Measurements from ENCODE around the gene KIAA1586. TPM values are rescaled to one million over a fixed set of nuclear protein-coding genes. Genes with fewer than 3 reads are reported as not detected.

KIAA1586 gene
- total RNA-seq, 1 donor from 2014 or later, result 6.6 TPM

DNA sequence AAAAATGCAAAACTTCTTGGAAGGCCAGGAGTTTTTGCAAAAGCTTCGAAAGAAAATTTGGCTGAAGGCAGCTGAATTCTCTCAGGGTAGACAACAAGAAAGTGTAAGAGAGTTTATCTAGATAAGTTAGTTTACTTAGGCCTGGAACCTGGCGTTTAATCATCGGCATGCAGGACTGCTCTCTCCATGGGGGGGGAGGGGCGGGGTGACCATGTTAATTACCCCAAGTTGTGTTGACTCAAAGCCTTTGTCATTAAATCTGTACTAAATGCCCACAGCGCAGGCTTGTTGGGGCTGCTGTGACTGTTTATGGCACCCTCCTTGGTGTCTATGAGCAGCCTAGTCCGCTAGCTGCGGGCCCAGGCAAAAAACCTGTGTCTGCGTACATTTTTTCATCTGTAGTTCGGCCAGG lies 23.4 kb downstream of the KIAA1586 start:
- H3K4me1 ChIP-seq, result no peaks in the 10 kb centered on the region
- H3K27me3 ChIP-seq, result no peaks in the 10 kb centered on the region
- H3K9me3 ChIP-seq, result no peaks in the 10 kb centered on the region
- no peak for TF ChIP-seq POLR2A (IDR thresholded peaks at IDR 0.05)
- TF ChIP-seq POLR2AphosphoS5 (IDR thresholded peaks at IDR 0.05; ENCODE audit: insufficient read depth in 1 of 2, low read depth in 1 of 2), result no peak
- TF ChIP-seq, protein P1, sequence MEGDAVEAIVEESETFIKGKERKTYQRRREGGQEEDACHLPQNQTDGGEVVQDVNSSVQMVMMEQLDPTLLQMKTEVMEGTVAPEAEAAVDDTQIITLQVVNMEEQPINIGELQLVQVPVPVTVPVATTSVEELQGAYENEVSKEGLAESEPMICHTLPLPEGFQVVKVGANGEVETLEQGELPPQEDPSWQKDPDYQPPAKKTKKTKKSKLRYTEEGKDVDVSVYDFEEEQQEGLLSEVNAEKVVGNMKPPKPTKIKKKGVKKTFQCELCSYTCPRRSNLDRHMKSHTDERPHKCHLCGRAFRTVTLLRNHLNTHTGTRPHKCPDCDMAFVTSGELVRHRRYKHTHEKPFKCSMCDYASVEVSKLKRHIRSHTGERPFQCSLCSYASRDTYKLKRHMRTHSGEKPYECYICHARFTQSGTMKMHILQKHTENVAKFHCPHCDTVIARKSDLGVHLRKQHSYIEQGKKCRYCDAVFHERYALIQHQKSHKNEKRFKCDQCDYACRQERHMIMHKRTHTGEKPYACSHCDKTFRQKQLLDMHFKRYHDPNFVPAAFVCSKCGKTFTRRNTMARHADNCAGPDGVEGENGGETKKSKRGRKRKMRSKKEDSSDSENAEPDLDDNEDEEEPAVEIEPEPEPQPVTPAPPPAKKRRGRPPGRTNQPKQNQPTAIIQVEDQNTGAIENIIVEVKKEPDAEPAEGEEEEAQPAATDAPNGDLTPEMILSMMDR (IDR thresholded peaks at IDR 0.05), result no peak
- DNase-seq (ENCODE audit: extremely low spot score in 2 of 2), result no peak
- intact Hi-C loops (cut with DNase I), result no loop called here
- no peak overlapping the region for H3K4me3 ChIP-seq
- no peak overlapping the region for H3K27ac ChIP-seq
- no peaks in the 10 kb centered on the region for H3K36me3 ChIP-seq

- no peak for DNase-seq (ENCODE audit: extremely low spot score in 2 of 2)
- no peaks in the 10 kb centered on the region for H3K27me3 ChIP-seq
- H3K36me3 ChIP-seq, result no peaks in the 10 kb centered on the region
- no peak for TF ChIP-seq POLR2AphosphoS5 (IDR thresholded peaks at IDR 0.05; ENCODE audit: insufficient read depth in 1 of 2, low read depth in 1 of 2)
- H3K4me3 ChIP-seq, result no peak overlapping the region
- no peaks in the 10 kb centered on the region for H3K9me3 ChIP-seq
- no peak overlapping the region for H3K27ac ChIP-seq
- H3K4me1 ChIP-seq, result no peaks in the 10 kb centered on the region
- intact Hi-C loops (cut with DNase I), result no loop called here
Observed at GRCh38 chr6:57072108-57072507, 25.6 kb downstream of the KIAA1586 start.

DNA sequence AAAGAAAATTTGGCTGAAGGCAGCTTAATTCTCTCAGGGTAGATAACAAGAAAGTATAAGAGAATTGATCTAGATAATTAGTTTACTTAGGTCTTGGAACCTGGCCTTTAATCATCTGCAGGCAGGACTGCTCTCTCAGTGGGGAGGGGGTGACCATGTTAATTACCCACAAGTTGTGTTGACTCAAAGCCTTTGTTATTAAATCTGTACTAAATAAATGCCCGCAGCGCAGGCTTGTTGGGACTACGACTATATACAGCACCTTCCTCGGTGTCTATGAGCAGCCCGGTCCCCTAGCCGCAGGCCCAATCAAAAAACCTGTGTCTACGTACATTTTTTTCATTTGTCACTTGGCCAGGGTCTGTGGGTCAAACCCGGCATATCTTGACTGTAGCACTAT lies 27.9 kb downstream of the KIAA1586 start:
- Histone ChIP-seq H3K27me3 (no peaks in the 10 kb centered on the region), H3K36me3 (no peaks in the 10 kb centered on the region), H3K4me1 (no peaks in the 10 kb centered on the region), H3K9me3 (no peaks in the 10 kb centered on the region), H3K4me3 (no peak overlapping the region), H3K27ac (no peak overlapping the region)
- TF ChIP-seq, protein P1 (IDR thresholded peaks at IDR 0.05), result no peak
- no peak for DNase-seq (ENCODE audit: extremely low spot score in 2 of 2)
- intact Hi-C loops (cut with DNase I), result no loop called here

DNA sequence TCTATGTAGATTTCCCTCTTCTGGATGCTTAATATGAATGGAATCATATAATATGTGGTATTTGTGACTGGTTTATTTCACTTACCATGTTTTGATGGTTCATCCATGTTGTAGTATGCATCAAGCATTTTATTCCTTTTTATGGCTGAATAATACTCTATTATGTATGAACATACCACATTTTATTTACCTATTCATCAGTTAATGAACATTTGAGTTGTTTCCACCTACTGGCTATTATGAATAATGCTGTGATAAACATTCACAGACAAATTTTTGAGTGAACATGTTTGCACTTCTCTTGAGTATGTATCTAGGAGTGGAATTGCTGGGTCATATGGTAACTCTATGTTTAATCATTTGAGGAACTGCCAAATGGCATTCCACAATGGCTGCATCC lies 28.6 kb downstream of the KIAA1586 start:
- no peak overlapping the region for H3K27ac ChIP-seq
- intact Hi-C loops (cut with DNase I), result no loop called here
- H3K9me3 ChIP-seq, result no peaks in the 10 kb centered on the region
- no peak overlapping the region for H3K4me3 ChIP-seq
- H3K36me3 ChIP-seq, result no peaks in the 10 kb centered on the region
- no peaks in the 10 kb centered on the region for H3K4me1 ChIP-seq
- no peak for DNase-seq (ENCODE audit: extremely low spot score in 2 of 2)
- no peaks in the 10 kb centered on the region for H3K27me3 ChIP-seq
- TF ChIP-seq, protein P1 (IDR thresholded peaks at IDR 0.05), result no peak
- no peak for TF ChIP-seq POLR2AphosphoS5 (IDR thresholded peaks at IDR 0.05; ENCODE audit: insufficient read depth in 1 of 2, low read depth in 1 of 2)
- no peak for TF ChIP-seq POLR2A (IDR thresholded peaks at IDR 0.05)

- no peak for DNase-seq (ENCODE audit: extremely low spot score in 2 of 2)
- no peak overlapping the region for H3K27ac ChIP-seq
- intact Hi-C loops (cut with DNase I), result no loop called here
- no peak overlapping the region for H3K4me3 ChIP-seq
- H3K4me1 ChIP-seq, result no peaks in the 10 kb centered on the region
- no peaks in the 10 kb centered on the region for H3K27me3 ChIP-seq
- H3K36me3 ChIP-seq, result no peaks in the 10 kb centered on the region
- TF ChIP-seq, protein P1 (IDR thresholded peaks at IDR 0.05), result no peak
- TF ChIP-seq POLR2AphosphoS5 (IDR thresholded peaks at IDR 0.05; ENCODE audit: insufficient read depth in 1 of 2, low read depth in 1 of 2) (no peak), POLR2A (IDR thresholded peaks at IDR 0.05) (no peak)
- H3K9me3 ChIP-seq, result no peaks in the 10 kb centered on the region
Observed at GRCh38 chr6:57078531-57079207, 32.2 kb downstream of the KIAA1586 start.

Data from vagina (tissue), 2 donors.